K562 (cell line): ENCODE results near the gene GLI1. TPM values are rescaled to one million over a fixed set of nuclear protein-coding genes. Genes with fewer than 3 reads are reported as not detected.
A peak's percentile ranks its signal among the peaks of the same experiment; 100 is the strongest.

Experiments used
- ARID1B ChIP-seq: fragments of 450-650 bp; IDR thresholded peaks from 2 replicates; pipeline ENCODE4 v1.6.1; 2016; ENCODE audit warnings: antibody characterized with exemption, mild to moderate bottlenecking, inconsistent platforms
- CCNT2 ChIP-seq: IDR thresholded peaks from 2 replicates; pipeline ENCODE4 v1.6.1; 2011; ENCODE audit warnings: borderline replicate concordance, low read depth, mild to moderate bottlenecking, moderate library complexity, mixed read lengths, low read length; ENCODE audit not compliant: insufficient read length; ENCODE audit errors: extremely low read depth
- CTBP1 ChIP-seq: fragments of 450-650 bp; IDR thresholded peaks from 2 replicates; pipeline ENCODE4 v1.6.1; 2016; ENCODE audit warnings: borderline replicate concordance
- DPF2 ChIP-seq: fragments of 450-650 bp; IDR thresholded peaks from 2 replicates; pipeline ENCODE4 v1.6.1; 2016
- E2F6 ChIP-seq, 2 experiments: IDR thresholded peaks; 2 replicates each; pipeline ENCODE4 v1.6.1; 2011; ENCODE audit warnings: borderline replicate concordance in 1 of 2, control low read depth in 1 of 2, low read depth in 1 of 2, low read length in 1 of 2, mild to moderate bottlenecking in 1 of 2, mixed read lengths in 1 of 2, moderate library complexity in 1 of 2; ENCODE audit not compliant: insufficient read depth in 1 of 2, insufficient read length in 1 of 2, poor library complexity in 1 of 2, severe bottlenecking in 1 of 2; ENCODE audit errors: extremely low read depth in 1 of 2
- EP300 ChIP-seq: IDR thresholded peaks from 2 replicates; pipeline ENCODE4 v1.6.1; 2012; ENCODE audit warnings: low read length, improper control_type of control experiment
- GTF2E2 ChIP-seq: fragments of 200-800 bp; sonication (Bioruptor generic); IDR thresholded peaks from 2 replicates; pipeline ENCODE4 v1.6.1; 2016; ENCODE audit warnings: missing genetic modification characterization, missing compliant biosample characterization
- HNRNPK ChIP-seq: fragments of 200-400 bp; formaldehyde crosslinking; IDR thresholded peaks from one replicate; pipeline ENCODE4 v1.6.1; 2018; ENCODE audit warnings: mild to moderate bottlenecking, low read depth, low read length; ENCODE audit not compliant: poor library complexity, severe bottlenecking
- KAT7 ChIP-seq: sonication (generic); formaldehyde crosslinking; IDR thresholded peaks from 2 replicates; pipeline ENCODE4 v1.8.0; 2022; ENCODE audit warnings: missing genetic modification reagents, mild to moderate bottlenecking, borderline replicate concordance
- NUFIP1 ChIP-seq: fragments of 450-650 bp; IDR thresholded peaks from 2 replicates; pipeline ENCODE4 v1.6.1; 2018; ENCODE audit not compliant: partially characterized antibody
- PTRF ChIP-seq: fragments of 450-650 bp; IDR thresholded peaks from 2 replicates; pipeline ENCODE4 v1.6.1; 2016; ENCODE audit warnings: mild to moderate bottlenecking, missing genetic modification characterization, missing compliant biosample characterization
- RFX7 ChIP-seq: fragments of 250-450 bp; sonication (Bioruptor Pico); IDR thresholded peaks from 2 replicates; pipeline ENCODE4 v1.5.1; 2021; ENCODE audit warnings: mild to moderate bottlenecking
- SMARCE1 ChIP-seq: fragments of 450-650 bp; IDR thresholded peaks from 2 replicates; pipeline ENCODE4 v1.7.1; 2016; ENCODE audit warnings: mild to moderate bottlenecking
- TCF7 ChIP-seq: sonication (generic); IDR thresholded peaks from 2 replicates; pipeline ENCODE4 v1.6.1; 2016; ENCODE audit warnings: antibody characterized with exemption, borderline replicate concordance
- ZBTB7A ChIP-seq: IDR thresholded peaks from 2 replicates; pipeline ENCODE4 v1.6.1; 2011; ENCODE audit warnings: low read depth, mild to moderate bottlenecking, low read length, moderate library complexity, borderline replicate concordance; ENCODE audit not compliant: control insufficient read depth
- ZFP91 ChIP-seq: sonication (generic); formaldehyde crosslinking; IDR thresholded peaks from 2 replicates; pipeline ENCODE4 v1.8.0; 2022; ENCODE audit warnings: mild to moderate bottlenecking, missing genetic modification reagents
- ZNF224 ChIP-seq: sonication (generic); formaldehyde crosslinking; IDR thresholded peaks from 2 replicates; pipeline ENCODE4 v1.8.0; 2022; ENCODE audit warnings: mild to moderate bottlenecking, missing genetic modification reagents
- ZNF707 ChIP-seq: fragments of 250-450 bp; sonication (Bioruptor Pico); conservative IDR thresholded peaks from 2 replicates; pipeline ENCODE4 v1.8.0; 2022; ENCODE audit warnings: inconsistent platforms, mild to moderate bottlenecking, moderate library complexity
- polyA plus RNA-seq, 8 experiments: library from polyadenylated mRNA; depleted of rRNA in 4 of 8; stranded (reverse) in 5 of 8; unstranded in 3 of 8; fragments of >200 nt; fragmentation: Nextera tagmentation in 2 of 8; fragmentation: Illumina TruSeq in 1 of 8; extraction: Ambion mirVana in 2 of 8; extraction: Trizol in 1 of 8; gene quantifications; 2 replicates each; pipeline versions ENCODE4 v1.2.1 to v1.2.3, GENCODE V29; 2011 to 2014; ENCODE audit warnings: inconsistent platforms in 1 of 8, missing spikeins in 1 of 8
- total RNA-seq, 7 experiments: library from RNA; depleted of rRNA in 6 of 7; stranded (reverse); fragments of >200 nt in 6 of 7; fragmentation: Illumina TruSeq in 2 of 7; extraction: Trizol in 2 of 7; gene quantifications; 2 replicates each; pipeline versions ENCODE4 v1.2.1 to v1.2.3, GENCODE V29; 2011 to 2021; ENCODE audit warnings: low replicate concordance in 1 of 7
- TF ChIP-seq, protein P1 (sequence below): fragments of 200-400 bp; formaldehyde crosslinking; IDR thresholded peaks from 2 replicates; pipeline ENCODE4 v1.6.1; 2017; ENCODE audit warnings: mild to moderate bottlenecking, low read depth, low read length, moderate library complexity
- TF ChIP-seq, protein P2 (sequence below): sonication (generic); formaldehyde crosslinking; IDR thresholded peaks from 2 replicates; pipeline ENCODE4 v1.8.1; 2023; ENCODE audit warnings: mild to moderate bottlenecking, missing genetic modification reagents, moderate library complexity
- TF ChIP-seq, protein P3 (sequence below), 2 experiments: fragments of 450-650 bp in 1 of 2; sonication (generic) in 1 of 2; formaldehyde crosslinking; conservative IDR thresholded peaks; 2 replicates each; pipeline versions ENCODE4 v1.4.0 to v1.8.1; 2020 to 2022; ENCODE audit warnings: mild to moderate bottlenecking in 1 of 2, missing genetic modification reagents in 1 of 2

GLI1 gene
- total and polyA plus RNA-seq, 9 of the 15 experiments (the other 6 are each of a cell fraction or from before 2014, with no cell fraction given) = 0.24 to 3.7 (median 0.61) TPM

- TF ChIP-seq ZNF707 (CRISPR knock-in tag) (no peak), HNRNPK (no peak), NUFIP1 (no peak), ARID1B (no peak; the same call in 1 of the 2 replicates), CTBP1 (peak; percentile 65), RFX7 (CRISPR knock-in tag) (no peak), PTRF (tag) (no peak), TCF7 (no peak), SMARCE1 (no peak), ZNF224 (no peak), KAT7 (no peak; the same call in 1 of the 2 replicates), EP300 (no peak), CCNT2 (no peak), ZBTB7A (peak; percentile 55; the same call in 1 of the 2 replicates), DPF2 (peak; percentile 45; the same call in 1 of the 2 replicates), GTF2E2 (no peak), ZFP91 (CRISPR knock-in tag) (peak; percentile 13; the same call in 1 of the 2 replicates), E2F6 (IDR thresholded peaks at IDR 0.05; ENCODE audit: borderline replicate concordance in 1 of 2, extremely low read depth in 1 of 2, insufficient read depth in 1 of 2, insufficient read length in 1 of 2, low read depth in 1 of 2, low read length in 1 of 2, poor library complexity in 1 of 2, severe bottlenecking in 1 of 2) (peak in 1 of 2 experiments; percentile 12)
- TF ChIP-seq, protein P1, sequence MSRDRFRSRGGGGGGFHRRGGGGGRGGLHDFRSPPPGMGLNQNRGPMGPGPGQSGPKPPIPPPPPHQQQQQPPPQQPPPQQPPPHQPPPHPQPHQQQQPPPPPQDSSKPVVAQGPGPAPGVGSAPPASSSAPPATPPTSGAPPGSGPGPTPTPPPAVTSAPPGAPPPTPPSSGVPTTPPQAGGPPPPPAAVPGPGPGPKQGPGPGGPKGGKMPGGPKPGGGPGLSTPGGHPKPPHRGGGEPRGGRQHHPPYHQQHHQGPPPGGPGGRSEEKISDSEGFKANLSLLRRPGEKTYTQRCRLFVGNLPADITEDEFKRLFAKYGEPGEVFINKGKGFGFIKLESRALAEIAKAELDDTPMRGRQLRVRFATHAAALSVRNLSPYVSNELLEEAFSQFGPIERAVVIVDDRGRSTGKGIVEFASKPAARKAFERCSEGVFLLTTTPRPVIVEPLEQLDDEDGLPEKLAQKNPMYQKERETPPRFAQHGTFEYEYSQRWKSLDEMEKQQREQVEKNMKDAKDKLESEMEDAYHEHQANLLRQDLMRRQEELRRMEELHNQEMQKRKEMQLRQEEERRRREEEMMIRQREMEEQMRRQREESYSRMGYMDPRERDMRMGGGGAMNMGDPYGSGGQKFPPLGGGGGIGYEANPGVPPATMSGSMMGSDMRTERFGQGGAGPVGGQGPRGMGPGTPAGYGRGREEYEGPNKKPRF = no peak
- TF ChIP-seq, protein P2, sequence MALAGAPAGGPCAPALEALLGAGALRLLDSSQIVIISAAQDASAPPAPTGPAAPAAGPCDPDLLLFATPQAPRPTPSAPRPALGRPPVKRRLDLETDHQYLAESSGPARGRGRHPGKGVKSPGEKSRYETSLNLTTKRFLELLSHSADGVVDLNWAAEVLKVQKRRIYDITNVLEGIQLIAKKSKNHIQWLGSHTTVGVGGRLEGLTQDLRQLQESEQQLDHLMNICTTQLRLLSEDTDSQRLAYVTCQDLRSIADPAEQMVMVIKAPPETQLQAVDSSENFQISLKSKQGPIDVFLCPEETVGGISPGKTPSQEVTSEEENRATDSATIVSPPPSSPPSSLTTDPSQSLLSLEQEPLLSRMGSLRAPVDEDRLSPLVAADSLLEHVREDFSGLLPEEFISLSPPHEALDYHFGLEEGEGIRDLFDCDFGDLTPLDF (CRISPR knock-in tag) = 0 out of 2 replicates have a peak, but pooled peaks have one; percentile 39
- TF ChIP-seq, protein P3, sequence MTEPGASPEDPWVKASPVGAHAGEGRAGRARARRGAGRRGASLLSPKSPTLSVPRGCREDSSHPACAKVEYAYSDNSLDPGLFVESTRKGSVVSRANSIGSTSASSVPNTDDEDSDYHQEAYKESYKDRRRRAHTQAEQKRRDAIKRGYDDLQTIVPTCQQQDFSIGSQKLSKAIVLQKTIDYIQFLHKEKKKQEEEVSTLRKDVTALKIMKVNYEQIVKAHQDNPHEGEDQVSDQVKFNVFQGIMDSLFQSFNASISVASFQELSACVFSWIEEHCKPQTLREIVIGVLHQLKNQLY (CRISPR knock-in tag; conservative IDR thresholded peaks at IDR 0.05) = no peak
These were observed 383 bp upstream of the GLI1 start (continued) for GRCh38 chr12:57459055-57459749.
